ENCODE results near the gene CNPY2.

CNPY2 gene

DNA sequence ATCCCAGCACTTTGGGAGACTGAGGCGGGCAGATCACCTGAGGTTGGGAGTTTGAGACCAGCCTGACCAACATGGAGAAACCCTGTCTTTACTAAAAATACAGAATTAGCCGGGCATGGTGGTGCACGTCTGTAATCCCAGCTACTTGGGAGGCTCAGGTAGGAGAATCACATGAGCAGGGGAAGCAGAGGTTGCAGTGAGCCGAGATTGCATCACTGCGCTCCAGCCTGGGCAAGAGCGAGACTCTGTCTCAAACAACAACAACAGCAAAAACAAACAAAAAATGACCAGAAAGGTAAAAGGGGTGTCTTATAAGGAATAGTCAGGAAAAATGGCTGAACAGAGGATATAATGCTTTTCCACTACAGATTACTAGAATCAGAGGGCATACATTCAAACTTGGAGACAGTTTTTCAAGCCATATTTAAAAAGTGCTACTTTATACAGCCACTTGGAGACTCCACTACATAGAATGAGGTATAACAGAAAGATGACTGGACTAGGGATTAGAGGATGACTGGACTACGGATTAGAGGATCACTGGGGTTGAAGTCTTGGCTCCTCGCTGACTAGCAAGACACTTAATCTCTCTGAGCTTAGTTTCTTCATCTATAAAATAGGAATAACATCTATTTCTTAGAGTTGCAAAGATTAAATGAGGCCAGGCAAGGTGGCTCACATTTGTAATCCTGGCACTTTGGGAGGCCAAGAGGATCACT is 10.8 kb downstream of the CNPY2 start:
- H3K4me2 ChIP-seq = no peak overlapping the region
- no peaks in the 10 kb centered on the region for H3K9me3 ChIP-seq (replicated peaks in 1 of 11)
- peaks cover 55 to 85% (median 74%) of the 10 kb centered on the region in 11 experiments for H3K36me3 ChIP-seq
- no peak overlapping the region for H3K9ac ChIP-seq
- no peak overlapping the region for H3K4me3 ChIP-seq
- no peak for TF ChIP-seq Cebpa-rat (IDR thresholded peaks at IDR 0.05)
- no peak overlapping the region for H3K27ac ChIP-seq
- H3K4me1 ChIP-seq = peaks cover 22 to 29% (median 27%) of the 10 kb centered on the region in 10 experiments
- no peaks in the 10 kb centered on the region for H3K27me3 ChIP-seq
- peaks cover 0 to under 1% (median 0%) of the 10 kb centered on the region in 11 experiments; a peak in 4 of 22 replicates for H4K20me1 ChIP-seq

GRCh38 chr12:56304276-56304675 is 11.5 kb downstream of the CNPY2 start:
- peaks cover 17 to 29% (median 27%) of the 10 kb centered on the region in 10 experiments for H3K4me1 ChIP-seq
- H4K20me1 ChIP-seq = peaks cover 0 to 8% (median 0%) of the 10 kb centered on the region in 11 experiments; a peak in 7 of 22 replicates
- H3K27ac ChIP-seq = no peak overlapping the region
- H3K27me3 ChIP-seq = no peaks in the 10 kb centered on the region
- peaks cover 50 to 78% (median 66%) of the 10 kb centered on the region in 11 experiments for H3K36me3 ChIP-seq
- no peak for TF ChIP-seq Cebpa-rat (IDR thresholded peaks at IDR 0.05)
- H3K9ac ChIP-seq = peak overlapping the region in 1 of 11 experiments; percentile 15; a peak in 1 of 22 replicates
- no peak overlapping the region for H3K4me2 ChIP-seq
- no peaks in the 10 kb centered on the region for H3K9me3 ChIP-seq (replicated peaks in 1 of 11)
- no peak overlapping the region for H3K4me3 ChIP-seq

DNA sequence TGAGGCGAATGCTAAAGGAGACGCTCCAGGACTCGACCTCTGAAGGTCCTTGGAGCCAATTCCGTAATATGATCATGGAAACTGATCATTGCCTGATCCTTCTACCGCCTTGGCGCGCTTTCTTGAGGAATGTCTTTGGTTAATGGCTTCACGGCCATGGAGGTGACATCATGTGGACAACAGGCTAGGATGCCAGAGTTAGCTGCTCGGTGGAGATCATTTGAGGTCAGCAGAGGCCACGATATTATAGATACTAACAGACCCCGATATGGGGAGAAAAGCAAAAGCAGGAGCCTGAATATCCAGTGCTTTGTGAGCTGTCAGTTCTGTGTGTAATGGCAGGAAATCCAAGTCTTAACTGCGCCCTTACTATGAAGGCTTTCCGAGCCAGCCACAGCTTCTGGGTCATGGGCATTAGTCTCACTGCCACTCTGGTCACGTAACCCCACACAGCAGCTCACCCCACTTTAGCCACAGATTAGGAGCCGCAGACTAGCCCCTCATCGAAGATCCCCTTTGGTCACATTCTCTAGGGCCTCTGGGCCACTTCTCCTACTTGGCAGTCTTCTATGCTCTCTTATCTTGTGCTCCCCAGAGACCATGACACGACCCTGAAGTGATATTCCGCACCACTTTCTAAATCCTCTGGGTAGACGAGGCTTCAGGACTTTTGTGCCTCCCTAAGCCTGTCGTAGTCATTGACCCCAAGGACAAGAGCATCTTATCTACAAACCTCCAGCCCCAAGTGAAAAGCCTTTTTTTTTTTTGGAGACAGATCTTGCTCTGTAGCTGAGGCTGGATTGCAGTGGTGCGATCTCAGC is 14.9 kb downstream of the CNPY2 start:
- H3K27ac ChIP-seq = peak overlapping the region; percentile 56 to 94 (median 90); a peak in 21 of 22 replicates
- H3K4me3 ChIP-seq = peak overlapping the region; percentile 73 to 96 (median 86); a peak in 19 of 20 replicates
- H3K36me3 ChIP-seq = peaks cover 25 to 75% (median 56%) of the 10 kb centered on the region in 11 experiments
- peak overlapping the region; percentile 74 to 91 (median 84) for H3K4me2 ChIP-seq
- H3K27me3 ChIP-seq = no peaks in the 10 kb centered on the region
- peak overlapping the region; percentile 55 to 96 (median 92); a peak in 21 of 22 replicates for H3K9ac ChIP-seq
- no peaks in the 10 kb centered on the region for H3K9me3 ChIP-seq (replicated peaks in 1 of 11)
- H4K20me1 ChIP-seq = peaks cover 16 to 42% (median 34%) of the 10 kb centered on the region in 11 experiments; a peak in 21 of 22 replicates
- peaks cover 50 to 63% (median 60%) of the 10 kb centered on the region in 10 experiments for H3K4me1 ChIP-seq
- no peak for TF ChIP-seq Cebpa-rat (IDR thresholded peaks at IDR 0.05)

DNA sequence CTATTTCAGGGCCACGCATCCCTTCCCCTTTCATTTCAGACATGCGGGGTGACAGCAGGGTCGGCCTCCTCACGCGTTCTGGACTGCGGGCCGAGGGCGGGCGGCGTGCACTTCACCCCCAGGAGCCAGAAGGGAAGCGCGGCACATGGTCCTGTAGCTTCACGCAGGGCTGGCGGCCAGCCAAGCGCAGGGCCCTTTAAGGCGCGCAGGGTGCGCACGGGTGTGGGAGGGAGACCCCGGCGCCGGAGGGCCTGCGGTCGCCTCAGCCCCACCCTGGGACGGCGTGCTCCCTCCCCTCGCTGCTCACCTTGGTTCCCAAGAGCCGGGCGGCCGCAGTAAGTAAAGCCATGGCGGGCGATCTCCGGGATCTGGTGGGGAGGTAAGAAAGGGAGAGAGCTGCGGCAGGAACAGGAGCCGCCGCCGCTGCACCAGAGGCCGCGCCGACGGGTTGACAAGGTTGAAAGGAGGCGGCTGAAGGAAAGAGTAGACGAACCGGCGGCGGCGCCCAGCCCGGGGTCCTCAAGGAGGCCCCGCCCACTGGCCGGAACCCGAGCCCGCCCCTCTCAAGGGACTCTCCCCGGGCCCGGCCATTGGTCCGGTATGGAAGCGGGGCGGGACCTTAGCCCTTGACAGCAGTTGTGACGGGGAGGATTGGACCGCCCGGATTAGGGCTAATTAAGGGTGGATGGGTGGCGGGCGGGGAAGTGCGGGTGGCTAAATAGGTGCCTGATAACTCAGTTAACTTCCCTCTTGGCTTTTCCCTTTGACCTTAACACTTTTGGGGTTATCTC is 15.7 kb downstream of the CNPY2 start, which contains the start of gene CS:
TSS of gene CS (minus strand) at position 478 of the 791 bp plus-strand sequence. CDS start at position 349, 129 bp downstream.
- H3K27ac ChIP-seq = peak within 1 kb of the TSS; percentile 69 to 94 (median 90)
- H3K27me3 ChIP-seq = no peaks in the 10 kb centered on the region
- no peaks in the 10 kb centered on the region for H3K9me3 ChIP-seq (replicated peaks in 1 of 11)
- H3K36me3 ChIP-seq = peaks cover 18 to 75% (median 53%) of the 10 kb centered on the region in 11 experiments
- peak within 1 kb of the TSS; percentile 87 to 98 (median 94) for H3K4me2 ChIP-seq
- H3K4me1 ChIP-seq = peaks cover 51 to 67% (median 61%) of the 10 kb centered on the region in 10 experiments
- TF ChIP-seq Cebpa-rat (IDR thresholded peaks at IDR 0.05) = no peak
- H4K20me1 ChIP-seq = peaks cover 23 to 50% (median 41%) of the 10 kb centered on the region in 11 experiments; a peak in 21 of 22 replicates
- H3K4me3 ChIP-seq = peak within 1 kb of the TSS; percentile 73 to 96 (median 86)
- H3K9ac ChIP-seq = peak within 1 kb of the TSS; percentile 87 to 96 (median 92)

GRCh38 chr12:56299308-56299852 is 16.4 kb downstream of the CNPY2 start:
- Histone ChIP-seq H3K36me3 (peaks cover 18 to 75% (median 53%) of the 10 kb centered on the region in 11 experiments), H3K27ac (peak overlapping the region; percentile 69 to 94 (median 90); a peak in 21 of 22 replicates), H3K4me1 (peaks cover 51 to 67% (median 61%) of the 10 kb centered on the region in 10 experiments)

DNA sequence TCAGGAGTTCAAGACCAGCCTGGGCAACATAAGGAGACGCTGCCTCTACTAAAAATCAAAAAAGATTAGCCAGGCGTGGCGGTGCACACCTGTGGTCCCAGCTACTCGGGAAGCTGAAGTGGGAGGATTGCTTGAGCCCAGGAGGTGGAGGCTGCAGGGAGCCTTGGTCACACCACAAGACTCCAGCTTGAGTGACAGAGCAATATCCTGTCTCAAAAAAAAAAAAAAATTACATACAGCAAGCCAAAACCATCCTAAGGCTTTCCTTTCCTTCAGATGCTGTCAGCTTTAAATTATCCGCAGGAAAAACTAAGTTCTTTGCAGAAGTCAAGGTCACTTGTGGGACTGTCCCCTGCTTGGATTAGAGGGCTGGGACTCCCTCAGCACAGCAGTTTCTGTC is 17.0 kb downstream of the CNPY2 start:
- Histone ChIP-seq H3K27me3 (no peaks in the 10 kb centered on the region), H3K27ac (peak overlapping the region in 10 of 11 experiments; percentile 87 to 94 (median 90); a peak in 18 of 22 replicates), H3K4me3 (peak overlapping the region; percentile 73 to 96 (median 86)), H3K9me3 (replicated peaks in 1 of 11) (no peaks in the 10 kb centered on the region), H3K9ac (peak overlapping the region; percentile 87 to 96 (median 92)), H4K20me1 (peaks cover 28 to 62% (median 54%) of the 10 kb centered on the region in 11 experiments; a peak in 21 of 22 replicates), H3K4me2 (peak overlapping the region; percentile 87 to 98 (median 94)), H3K4me1 (peaks cover 51 to 67% (median 61%) of the 10 kb centered on the region in 10 experiments), H3K36me3 (peaks cover 18 to 75% (median 53%) of the 10 kb centered on the region in 11 experiments)
- TF ChIP-seq Cebpa-rat (IDR thresholded peaks at IDR 0.05) = no peak

More at GRCh38 chr12:56299308-56299852, 16.4 kb downstream of the CNPY2 start:
- H4K20me1 ChIP-seq = peaks cover 23 to 57% (median 48%) of the 10 kb centered on the region in 11 experiments; a peak in 21 of 22 replicates
- peak overlapping the region; percentile 87 to 96 (median 92) for H3K9ac ChIP-seq
- H3K4me2 ChIP-seq = peak overlapping the region; percentile 87 to 98 (median 94)
- H3K27me3 ChIP-seq = no peaks in the 10 kb centered on the region
- no peak for TF ChIP-seq Cebpa-rat (IDR thresholded peaks at IDR 0.05)
- peak overlapping the region; percentile 73 to 96 (median 86) for H3K4me3 ChIP-seq
- no peaks in the 10 kb centered on the region for H3K9me3 ChIP-seq (replicated peaks in 1 of 11)

- Histone ChIP-seq H3K36me3 (peaks cover 27 to 76% (median 60%) of the 10 kb centered on the region in 11 experiments), H3K27ac (peak overlapping the region in 8 of 11 experiments; percentile 14 to 94 (median 88); a peak in 11 of 22 replicates), H3K4me3 (peak overlapping the region in 9 of 10 experiments; percentile 15 to 96 (median 85); a peak in 10 of 20 replicates), H3K27me3 (no peaks in the 10 kb centered on the region), H3K4me1 (peaks cover 48 to 57% (median 53%) of the 10 kb centered on the region in 10 experiments), H3K9ac (peak overlapping the region in 5 of 11 experiments; percentile 4 to 91 (median 36); a peak in 7 of 22 replicates), H4K20me1 (peaks cover 40 to 77% (median 68%) of the 10 kb centered on the region in 11 experiments; a peak in 21 of 22 replicates), H3K9me3 (replicated peaks in 1 of 11) (no peaks in the 10 kb centered on the region), H3K4me2 (peak overlapping the region; percentile 87 to 98 (median 94))
- TF ChIP-seq Cebpa-rat (IDR thresholded peaks at IDR 0.05) = no peak
Observed at GRCh38 chr12:56297400-56297799, 18.4 kb downstream of the CNPY2 start.
